ENCODE results near the gene NAA38.

- TF ChIP-seq YY1 (IDR thresholded peaks at IDR 0.05; ENCODE audit: extremely low read depth, insufficient replicate concordance, low read depth, low read length), result no peak
- TF ChIP-seq SRF (IDR thresholded peaks at IDR 0.05; ENCODE audit: low read depth), result no peak
Measured at GRCh38 chr17:7837408-7838088, 19.8 kb downstream of the NAA38 start.

Data from HCT116 (cell line).